ENCODE measurements around the gene INTS3.
A peak's percentile ranks its signal among the peaks of the same experiment; 100 is the strongest.
"Not testable (repeated sequence)": the region's sequence is repeated elsewhere in the genome, so short reads cannot be mapped to it uniquely, and the experiment has no call there.

INTS3 gene

DNA sequence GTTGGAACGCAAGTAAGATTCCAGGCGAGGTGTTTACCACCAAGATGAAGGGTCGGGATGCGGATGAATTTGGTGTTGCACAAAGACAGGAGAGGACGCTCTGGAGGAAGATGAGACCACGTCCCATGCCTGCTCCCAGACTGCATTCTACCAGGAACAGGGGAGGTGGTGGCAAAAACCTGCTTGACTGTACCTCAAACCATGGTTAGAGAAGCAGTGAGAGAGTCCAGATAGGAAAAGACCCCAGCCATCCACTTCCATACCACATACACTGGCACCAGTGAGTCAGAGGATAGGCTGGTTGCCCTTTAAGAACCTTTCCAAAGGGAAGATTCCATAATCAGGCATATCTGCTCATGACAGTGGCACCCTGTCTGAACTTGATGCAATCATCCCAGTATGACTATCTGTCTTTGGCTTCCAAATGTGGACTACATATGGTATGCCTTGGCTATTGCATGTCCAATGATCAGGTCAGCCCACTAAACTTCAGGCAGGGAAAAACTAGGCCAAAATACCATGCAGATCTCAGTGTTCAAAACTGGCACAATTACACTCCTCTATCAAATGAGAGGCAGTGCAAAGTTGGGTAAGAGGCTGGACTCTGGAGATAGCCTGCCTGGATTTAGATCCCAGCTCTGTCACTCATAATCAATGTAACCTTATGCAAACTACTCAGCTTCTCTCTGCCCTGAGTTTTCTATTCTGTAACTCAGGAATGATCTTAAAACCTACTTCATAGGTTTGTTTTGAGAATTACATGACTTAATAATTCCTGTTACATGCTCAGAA lies 28.7 kb upstream of the INTS3 start:
- DNase-seq (ENCODE audit: low read depth in 2 of 2) = no peak

DNA sequence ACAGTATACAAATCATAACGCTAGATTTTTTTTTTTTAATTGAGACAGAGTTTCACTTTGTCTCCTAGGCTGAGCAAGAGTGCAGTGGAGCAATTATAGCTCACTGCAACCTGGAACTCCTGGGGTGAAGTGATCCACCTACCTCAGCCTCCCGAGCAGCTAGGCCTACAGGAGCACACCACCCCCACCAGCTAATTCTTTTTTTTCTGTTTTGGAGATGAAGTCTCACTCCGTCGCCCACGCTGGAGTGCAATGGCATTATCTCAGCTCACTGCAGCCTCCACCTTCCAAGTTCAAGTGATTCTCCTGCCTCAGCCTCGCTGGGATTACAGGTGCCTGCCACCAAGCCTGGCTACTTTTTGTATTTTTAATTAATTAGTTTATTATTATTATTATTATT lies 28.1 kb upstream of the INTS3 start:
- no peak for DNase-seq (ENCODE audit: low read depth in 2 of 2)

DNA sequence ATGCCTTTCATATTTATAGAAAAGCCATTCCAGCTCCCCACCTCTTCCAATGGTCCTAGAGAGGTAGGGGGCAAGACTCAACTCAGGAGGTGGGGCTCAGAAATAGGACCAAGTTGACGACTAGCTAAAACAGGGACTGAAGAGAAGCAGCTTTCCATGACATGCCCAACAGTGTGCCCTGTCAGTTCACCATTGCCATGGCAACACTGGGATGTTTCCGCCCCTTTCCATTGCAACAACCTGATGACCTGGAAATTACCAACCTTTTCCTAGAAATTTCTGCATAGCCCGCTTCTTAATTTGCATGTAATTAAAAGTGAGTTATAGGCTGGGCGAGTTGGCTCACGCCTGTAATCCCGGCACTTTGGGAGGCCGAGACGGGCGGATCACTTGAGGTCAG lies 22.4 kb upstream of the INTS3 start:
- DNase-seq (ENCODE audit: low read depth in 2 of 2) = no peak

DNA sequence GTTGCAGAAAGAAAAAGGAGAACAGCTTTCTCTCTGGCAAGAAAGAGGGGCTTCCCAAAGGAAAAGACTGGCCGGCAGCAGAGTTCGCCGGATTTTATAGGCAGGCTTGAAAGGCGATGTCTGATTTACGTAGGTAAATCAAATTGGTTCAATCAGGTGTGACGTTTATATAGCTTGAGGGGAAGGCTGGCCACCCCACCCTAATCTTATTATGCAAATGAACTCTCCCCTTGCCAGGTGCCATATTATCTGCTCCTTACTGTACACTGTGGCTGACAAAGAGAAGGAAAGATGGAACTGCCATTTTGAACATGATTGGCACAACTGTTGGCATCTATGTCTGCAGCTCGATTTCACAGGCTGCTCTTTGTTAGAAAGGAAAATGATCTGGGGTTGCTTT lies 16.8 kb upstream of the INTS3 start:
- no peak for DNase-seq (ENCODE audit: low read depth in 2 of 2)

DNA sequence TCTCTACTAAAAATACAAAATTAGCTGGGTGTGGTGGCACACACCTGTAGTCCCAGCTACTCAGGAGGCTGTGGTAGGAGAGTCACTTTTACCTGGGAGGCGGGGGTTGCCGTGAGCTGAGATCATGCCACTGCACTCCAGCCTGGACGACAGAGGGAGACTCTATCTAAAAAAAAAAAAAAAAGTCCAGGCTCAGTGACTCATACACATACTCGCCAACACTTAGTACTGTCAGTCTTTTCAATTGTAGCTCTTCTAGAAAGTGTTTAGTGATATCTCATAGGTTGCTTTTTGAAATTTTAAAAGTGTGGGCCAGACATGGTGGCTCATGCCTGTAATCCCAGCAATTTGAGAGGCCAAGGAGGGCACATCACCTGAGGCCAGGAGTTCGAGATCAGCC lies 11.6 kb upstream of the INTS3 start:
- DNase-seq (ENCODE audit: low read depth in 2 of 2) = not testable (repeated sequence)

DNA sequence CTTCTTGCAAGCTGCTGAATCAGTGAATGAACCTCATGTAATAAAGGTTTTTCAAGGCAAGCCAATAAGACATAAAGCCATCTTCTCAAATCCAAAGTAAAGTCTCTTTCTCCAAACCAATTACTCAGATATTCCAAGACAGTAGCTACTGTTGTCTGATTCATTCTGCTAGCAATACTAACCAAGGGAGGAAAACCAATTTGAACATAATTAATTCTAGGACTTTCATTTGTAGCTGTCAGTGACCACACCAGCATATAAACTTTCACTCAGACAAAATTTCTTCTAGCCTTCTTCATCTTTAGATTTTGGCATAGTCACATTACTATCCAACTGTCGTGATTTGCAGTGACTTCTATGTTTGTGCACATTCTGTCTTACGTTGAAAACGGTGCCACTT lies 10.5 kb upstream of the INTS3 start:
- no peak for DNase-seq (ENCODE audit: low read depth in 2 of 2)

DNA sequence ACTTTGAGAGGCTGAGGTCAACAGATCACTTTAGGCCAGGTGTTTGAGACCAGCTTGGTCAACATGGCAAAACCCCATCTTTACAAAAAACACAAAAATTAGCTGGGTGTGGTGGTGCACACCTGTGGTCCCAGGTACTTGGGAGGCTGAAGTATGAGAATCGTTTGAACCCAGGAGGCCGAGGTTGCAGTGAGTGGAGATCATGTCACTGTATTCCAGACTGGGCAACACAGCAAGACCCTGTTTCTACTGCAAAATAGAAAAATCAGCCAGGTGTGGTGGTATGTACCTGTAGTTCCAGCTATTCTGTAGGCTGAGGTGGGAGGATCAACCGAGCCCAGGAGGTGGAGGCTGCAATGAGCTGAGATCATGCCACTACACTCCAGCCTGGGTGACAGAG lies 4.2 kb upstream of the INTS3 start:
- DNase-seq (ENCODE audit: low read depth in 2 of 2) = no peak

DNA sequence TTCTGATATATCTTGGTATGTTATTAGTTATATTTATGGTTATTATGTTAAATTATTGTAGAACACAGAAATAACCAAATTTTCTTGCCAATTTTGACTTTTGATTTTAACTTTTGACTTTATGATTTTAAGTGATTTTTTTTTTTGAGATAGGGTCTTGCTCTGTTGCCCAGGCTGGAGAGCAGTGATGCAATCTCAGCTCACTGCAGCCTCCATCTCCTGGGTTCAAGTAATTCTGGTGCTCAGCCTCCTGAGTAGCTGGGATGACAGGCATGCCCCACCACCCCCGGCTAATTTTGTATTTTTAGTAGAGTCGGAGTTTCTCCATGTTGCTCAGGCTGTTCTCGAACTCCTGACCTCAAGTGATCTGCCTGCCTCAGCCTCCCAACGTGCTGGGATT lies 3.2 kb upstream of the INTS3 start:
- not testable (repeated sequence) for DNase-seq (ENCODE audit: low read depth in 2 of 2)

DNA sequence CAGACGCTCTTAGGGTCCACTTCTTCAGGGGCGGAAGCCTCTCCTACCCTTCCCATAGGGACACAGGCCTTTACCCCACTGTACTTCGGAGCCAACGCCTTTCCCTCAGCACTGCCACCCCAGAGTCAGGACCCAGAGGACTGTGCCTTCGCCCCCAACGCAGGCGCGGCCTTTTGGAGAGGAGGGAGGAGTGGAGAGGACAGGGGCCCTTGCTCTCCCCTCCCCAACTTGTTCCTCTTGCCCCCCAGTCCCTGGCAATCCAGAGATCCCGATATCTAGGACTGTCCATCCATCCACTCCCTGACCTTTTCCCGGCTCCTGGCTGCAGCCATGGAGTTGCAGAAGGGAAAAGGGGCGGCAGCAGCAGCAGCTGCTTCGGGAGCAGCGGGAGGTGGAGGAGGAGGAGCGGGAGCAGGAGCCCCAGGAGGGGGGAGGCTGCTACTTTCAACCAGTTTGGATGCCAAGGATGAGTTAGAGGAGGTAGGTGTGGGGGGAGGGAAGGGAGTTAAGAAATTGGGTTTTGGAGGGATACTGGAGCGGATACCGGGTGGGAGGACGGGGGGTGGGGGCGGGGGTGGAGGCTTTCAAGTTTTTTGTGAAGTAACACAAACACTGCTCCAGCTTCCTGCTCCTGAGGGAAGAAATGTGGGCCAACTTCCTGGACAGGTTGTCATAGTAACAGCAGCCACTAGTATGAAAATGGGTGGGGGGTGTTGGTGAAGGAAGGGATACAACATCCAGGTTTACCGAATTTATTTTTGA lies 636 bp downstream of the INTS3 start:
- DNase-seq (ENCODE audit: low read depth in 2 of 2) = peak; percentile 2 to 16

DNA sequence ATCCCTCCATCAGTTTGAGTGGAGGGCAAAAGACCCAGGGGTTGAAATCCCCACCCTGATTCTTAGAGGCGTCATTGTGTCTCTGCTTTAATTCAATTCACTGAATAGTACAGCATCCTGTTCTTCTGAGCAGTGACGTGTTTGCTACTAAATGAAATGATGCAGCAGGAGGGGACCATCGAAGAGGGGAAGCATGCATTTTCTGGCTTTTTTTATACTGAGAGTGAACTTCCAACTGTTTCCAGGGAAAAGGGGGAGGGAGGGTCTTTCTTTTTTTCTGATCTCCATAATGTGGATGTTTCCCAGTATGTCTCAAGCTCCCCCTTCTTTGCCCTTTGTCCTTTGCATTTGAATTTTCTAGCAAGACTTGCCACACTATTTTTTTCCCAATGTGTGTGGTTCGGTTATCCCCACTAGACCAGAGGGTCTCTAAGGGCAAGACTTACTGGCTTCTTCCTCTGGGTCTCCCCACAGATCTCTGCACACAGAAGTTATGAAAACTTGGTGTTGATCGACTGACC lies 2.7 kb downstream of the INTS3 start:
- no peak for DNase-seq (ENCODE audit: low read depth in 2 of 2)

DNA sequence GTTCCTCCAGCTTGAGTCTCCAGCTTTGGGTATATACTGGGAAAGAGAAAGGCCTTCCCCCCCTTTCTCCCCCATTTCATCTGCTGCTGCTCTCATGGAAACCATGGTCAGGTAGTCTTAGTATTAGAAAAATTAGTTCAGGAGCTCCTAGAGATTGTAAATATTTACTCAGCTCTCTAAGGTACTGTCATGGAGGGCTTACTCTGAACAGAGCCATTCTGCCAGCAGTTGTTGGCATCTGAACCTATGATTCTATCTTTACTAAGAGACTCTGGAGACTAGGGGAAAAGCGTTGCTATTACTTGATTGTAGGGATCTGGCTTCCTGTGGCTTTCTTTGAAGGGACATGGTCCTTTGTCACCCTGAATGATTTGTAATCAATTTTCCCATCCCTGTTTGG lies 6.1 kb downstream of the INTS3 start:
- DNase-seq (ENCODE audit: low read depth in 2 of 2) = no peak

DNA sequence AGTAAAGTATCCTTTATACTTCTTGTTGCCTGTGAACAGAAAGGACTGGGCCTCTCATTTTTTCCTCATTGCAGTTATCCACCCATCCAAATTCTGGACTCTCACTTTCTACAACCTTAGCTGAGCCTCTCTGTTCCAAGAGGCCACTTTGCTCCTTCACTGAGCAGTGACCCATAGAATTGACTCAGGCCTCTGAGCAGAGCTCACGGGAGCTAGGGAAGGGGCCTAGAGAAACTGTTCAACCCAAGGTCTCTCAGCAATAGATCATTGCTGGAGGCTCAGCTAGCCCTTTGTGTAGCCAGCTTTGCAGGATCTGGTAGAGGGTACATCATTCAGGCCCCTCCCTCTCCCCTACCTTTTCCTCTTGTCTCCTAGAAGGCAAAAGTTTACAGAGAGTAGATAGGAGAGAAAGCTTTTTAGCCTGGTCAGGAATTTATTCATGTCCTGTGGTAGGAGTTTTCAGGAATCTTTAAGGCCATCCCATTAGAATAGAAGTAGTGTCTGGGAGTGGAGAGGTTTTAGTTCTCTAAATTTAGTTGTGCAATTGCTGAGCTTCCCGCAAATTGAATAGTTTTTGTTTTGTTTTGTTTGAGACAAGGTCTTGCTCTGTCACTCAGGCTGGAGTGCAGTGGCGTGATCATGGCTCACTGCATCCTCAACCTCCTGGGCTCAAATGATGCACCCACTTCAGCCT lies 6.7 kb downstream of the INTS3 start:
- DNase-seq (ENCODE audit: low read depth in 2 of 2) = no peak

DNA sequence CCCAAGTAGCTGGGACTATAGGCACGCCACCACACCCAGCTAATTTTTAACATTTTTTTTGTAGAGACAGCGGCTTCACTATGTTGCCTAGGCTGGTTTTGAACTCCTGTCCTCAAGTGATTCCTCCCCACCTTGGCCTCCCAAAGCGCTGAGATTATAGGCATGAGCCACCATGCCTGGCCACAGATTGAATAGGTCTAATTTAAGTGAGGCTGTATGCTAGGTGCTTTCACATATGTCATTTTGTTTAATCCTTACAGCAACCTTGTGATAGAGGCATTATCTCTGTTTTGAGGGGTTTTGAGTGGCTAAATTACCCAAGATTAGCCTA lies 7.2 kb downstream of the INTS3 start:
- DNase-seq (ENCODE audit: low read depth in 2 of 2) = no peak

DNA sequence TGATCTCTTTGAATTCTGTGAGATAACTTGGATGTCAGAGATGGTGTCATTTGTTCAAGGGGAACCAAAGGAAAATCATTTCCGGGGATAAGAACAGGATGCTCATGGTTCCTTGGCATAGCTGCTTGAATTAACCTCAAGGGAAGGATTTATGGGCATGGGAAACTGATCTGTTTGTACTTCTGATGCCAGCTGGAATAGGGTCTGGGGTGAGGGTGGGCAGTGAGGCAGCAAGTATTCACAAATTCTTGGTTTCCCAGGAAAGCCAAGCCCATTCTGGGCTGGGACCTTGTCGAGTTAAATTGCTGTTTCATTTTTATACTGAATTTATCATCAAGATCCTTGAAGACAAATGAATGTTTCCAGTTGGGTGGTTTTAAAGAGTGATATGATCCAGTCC lies 14.1 kb downstream of the INTS3 start:
- DNase-seq (ENCODE audit: low read depth in 2 of 2) = no peak

DNA sequence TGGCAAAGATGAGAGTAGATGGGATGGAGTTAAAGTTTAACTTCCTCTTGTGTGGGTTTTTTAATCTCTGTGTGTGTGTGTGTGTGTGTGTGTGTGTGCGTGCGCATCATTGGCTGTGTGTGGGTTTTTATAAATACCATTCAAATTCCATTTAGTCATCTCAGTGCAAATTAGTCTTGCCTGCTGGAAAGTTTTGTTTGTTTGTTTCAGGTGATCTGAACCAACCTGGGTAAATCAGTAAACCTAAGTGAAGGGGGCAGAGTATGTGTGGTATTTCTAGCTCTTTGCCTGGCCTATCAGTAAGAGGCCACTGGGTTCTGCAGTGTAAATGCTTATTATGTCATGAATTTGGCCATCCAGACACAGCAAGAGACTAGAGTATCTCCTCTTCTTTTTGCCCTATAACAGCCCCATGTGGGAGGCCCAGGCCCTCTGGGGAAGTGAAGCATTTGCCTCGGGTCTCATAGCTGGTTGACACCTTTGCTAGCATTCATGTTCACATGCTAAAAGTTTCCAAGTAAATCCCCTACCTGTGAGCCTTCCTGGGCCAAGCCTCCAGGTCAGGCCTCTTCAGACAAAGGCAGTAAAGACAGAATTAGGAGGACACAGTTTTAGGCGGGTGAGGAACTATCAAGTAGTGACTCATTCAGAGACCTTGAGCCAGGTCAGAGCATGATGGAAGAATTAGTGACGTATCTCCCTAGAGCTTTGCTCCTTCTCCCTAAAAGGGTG lies 14.7 kb downstream of the INTS3 start:
- no peak for DNase-seq (ENCODE audit: low read depth in 2 of 2)

DNA sequence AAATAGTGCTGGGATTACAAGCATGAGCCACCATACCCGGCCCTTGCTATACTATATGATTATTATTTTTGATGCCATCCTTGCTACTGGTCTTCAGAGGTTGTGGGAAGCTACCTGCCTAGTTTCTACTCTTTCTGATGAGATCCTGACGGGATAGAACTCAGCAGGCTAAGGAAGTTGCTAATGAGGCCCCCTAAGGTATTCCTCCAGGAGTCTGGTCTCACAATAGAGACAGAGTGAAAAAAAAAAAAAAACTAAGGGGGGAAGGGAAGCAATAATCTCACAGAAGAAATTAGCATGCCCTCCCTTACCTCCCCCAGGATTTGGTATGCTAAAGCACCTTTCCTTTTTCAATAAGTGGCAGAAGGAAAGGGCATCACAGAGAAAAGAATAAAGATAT lies 17.6 kb downstream of the INTS3 start:
- no peak for DNase-seq (ENCODE audit: low read depth in 2 of 2)

DNA sequence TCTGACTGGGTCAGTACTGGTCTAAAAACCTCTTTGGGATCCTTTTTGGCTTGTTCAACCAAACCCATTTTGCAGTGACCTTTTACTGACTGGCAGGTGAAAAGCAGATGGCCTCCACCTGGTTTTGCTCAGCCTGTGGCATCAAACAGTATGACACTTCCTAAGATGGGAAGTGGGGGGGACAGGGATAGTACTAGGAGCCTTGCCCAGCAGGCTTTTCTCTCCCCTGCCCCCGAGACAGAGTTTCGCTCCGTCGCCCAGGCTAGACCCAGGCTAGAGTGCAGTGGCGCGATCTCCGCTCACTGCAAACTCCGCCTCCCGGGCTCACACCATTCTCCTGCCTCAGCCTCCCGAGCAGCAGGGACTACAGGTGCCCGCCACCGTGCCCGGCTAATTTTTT lies 18.3 kb downstream of the INTS3 start:
- DNase-seq (ENCODE audit: low read depth in 2 of 2) = no peak

DNA sequence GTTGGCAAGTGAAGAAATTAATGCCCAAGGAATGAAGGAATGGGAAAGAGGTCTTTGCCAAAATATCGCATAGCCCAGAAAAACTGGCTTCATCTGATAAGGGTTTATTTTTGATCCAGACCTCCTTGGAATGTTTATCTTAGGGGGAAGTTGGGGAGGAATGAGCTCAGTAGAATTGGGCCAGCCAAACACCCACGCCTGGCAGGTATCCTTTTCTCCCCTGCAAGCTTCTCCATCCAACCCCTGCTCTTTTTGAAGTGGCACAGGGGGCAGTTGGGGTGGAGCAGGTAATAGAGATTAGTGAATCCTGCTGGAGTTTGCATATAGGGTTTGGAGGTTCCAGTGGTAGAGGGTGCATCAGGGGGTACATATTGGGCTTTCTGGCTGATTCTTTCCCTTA lies 21.1 kb downstream of the INTS3 start:
- DNase-seq (ENCODE audit: low read depth in 2 of 2) = no peak

DNA sequence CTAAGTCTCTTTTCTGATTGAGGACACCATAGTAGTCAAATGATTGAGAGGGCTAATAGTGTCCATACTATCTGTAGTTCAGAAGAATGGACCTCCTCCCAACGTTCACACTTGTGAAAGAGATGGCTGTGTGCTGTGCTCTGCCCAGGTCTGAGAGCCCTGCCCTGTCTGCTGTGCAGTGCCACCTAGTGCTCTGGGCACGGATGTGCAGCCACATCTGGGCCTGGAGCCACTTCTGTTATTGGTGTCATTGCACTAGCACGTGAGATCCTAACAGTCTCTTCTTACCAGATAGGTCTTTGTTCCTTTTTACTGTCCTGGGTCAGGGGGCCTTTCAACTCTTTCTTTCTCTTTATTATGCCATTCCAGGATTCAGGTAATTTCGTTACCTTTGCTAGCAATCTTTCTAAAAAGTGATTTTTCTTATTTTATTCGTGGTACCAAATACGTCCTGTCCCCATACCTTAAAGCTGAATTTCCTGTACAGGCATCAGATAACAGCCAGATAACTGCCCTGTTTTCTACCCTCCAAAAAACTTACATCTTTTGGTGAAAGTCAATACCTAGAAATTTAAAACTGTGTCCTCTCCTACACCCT lies 21.7 kb downstream of the INTS3 start:
- peak; percentile 61 to 64 for DNase-seq (ENCODE audit: low read depth in 2 of 2)

DNA sequence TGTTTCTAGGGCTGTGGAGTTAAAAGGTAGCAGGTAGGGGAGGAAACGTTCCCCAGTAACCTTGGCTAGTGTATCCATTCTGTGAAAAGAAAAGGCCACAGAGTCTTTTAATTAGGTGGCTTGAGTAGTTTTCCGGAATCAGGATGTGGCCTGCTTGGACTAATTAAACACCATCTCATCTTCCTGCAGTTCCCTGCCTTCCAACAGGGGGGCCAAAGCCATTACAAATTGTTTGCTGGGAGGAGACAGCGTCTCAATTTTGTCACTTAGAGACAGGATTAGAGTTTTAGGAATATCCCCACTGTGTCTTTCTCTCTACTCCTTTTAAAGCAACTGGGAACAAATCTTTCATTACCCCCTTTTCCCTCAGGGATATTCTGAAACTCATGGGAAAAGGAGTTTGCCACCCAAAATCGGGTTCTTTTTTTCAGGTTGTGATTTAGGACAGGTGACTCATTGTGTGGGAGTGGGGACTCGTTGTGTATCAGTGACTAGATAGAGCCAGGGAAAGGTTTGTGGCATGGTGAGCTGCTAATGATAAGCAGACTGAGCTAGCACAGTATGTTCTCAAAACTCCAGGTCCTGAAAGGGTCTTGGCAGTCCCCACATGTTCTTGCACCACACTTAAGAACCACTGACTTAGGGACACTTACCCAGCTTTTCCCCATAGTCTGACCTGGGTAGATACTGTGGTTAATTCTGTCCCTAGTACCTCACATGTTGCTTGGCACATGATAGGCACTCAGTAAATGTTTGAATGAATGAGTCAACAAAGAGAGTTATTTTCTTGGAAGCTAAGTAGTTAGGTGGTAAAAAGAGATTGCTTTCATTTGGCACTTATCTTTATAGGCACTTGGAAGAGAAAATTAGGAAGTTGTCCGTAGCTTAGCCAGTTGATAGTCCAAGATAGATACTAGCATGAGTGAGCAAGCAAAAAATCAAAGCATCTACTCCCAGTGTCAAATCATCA lies 22.5 kb downstream of the INTS3 start:
- no peak for DNase-seq (ENCODE audit: low read depth in 2 of 2)
